ENCODE data around the gene SLC35G6.

Gene SLC35G6

GRCh38 chr17:7441266-7441665 lies 40.0 kb upstream of the SLC35G6 start:
- Histone ChIP-seq H3K27ac (ENCODE audit: low read length) (no peak overlapping the region), H3K9ac (ENCODE audit: low read length) (peak overlapping the region; percentile 85), H3K4me1 (ENCODE audit: control insufficient read depth, low read depth, low read length) (peaks cover 22% of the 10 kb centered on the region), H3K36me3 (ENCODE audit: control insufficient read depth, low read depth, low read length) (no peaks in the 10 kb centered on the region), H3K27me3 (ENCODE audit: control insufficient read depth, insufficient read depth, low read length) (peaks cover 63% of the 10 kb centered on the region), H3K9me3 (ENCODE audit: control insufficient read depth, low read depth, low read length) (no peaks in the 10 kb centered on the region), H3K4me3 (ENCODE audit: low read length) (peak overlapping the region; percentile 91)

GRCh38 chr17:7442142-7442541 lies 39.1 kb upstream of the SLC35G6 start:
- peaks cover 21% of the 10 kb centered on the region for H3K4me1 ChIP-seq (ENCODE audit: control insufficient read depth, low read depth, low read length)
- peaks cover 57% of the 10 kb centered on the region for H3K27me3 ChIP-seq (ENCODE audit: control insufficient read depth, insufficient read depth, low read length)
- H3K9me3 ChIP-seq (ENCODE audit: control insufficient read depth, low read depth, low read length): no peaks in the 10 kb centered on the region
- H3K9ac ChIP-seq (ENCODE audit: low read length): no peak overlapping the region
- no peak overlapping the region for H3K4me3 ChIP-seq (ENCODE audit: low read length)
- H3K27ac ChIP-seq (ENCODE audit: low read length): no peak overlapping the region
- H3K36me3 ChIP-seq (ENCODE audit: control insufficient read depth, low read depth, low read length): no peaks in the 10 kb centered on the region

- no peak overlapping the region for H3K27ac ChIP-seq (ENCODE audit: low read length)
- no peaks in the 10 kb centered on the region for H3K9me3 ChIP-seq (ENCODE audit: control insufficient read depth, low read depth, low read length)
- H3K9ac ChIP-seq (ENCODE audit: low read length): no peak overlapping the region
- no peaks in the 10 kb centered on the region for H3K36me3 ChIP-seq (ENCODE audit: control insufficient read depth, low read depth, low read length)
- H3K27me3 ChIP-seq (ENCODE audit: control insufficient read depth, insufficient read depth, low read length): peaks cover 41% of the 10 kb centered on the region
- H3K4me1 ChIP-seq (ENCODE audit: control insufficient read depth, low read depth, low read length): peaks cover 13% of the 10 kb centered on the region
- H3K4me3 ChIP-seq (ENCODE audit: low read length): no peak overlapping the region
Measured at GRCh38 chr17:7443499-7444485, 37.5 kb upstream of the SLC35G6 start.

- peak within 1 kb of the TSS; percentile 67 for H3K4me3 ChIP-seq (ENCODE audit: low read length)
- peaks cover 13% of the 10 kb centered on the region for H3K4me1 ChIP-seq (ENCODE audit: control insufficient read depth, low read depth, low read length)
- peaks cover 29% of the 10 kb centered on the region for H3K27me3 ChIP-seq (ENCODE audit: control insufficient read depth, insufficient read depth, low read length)
- H3K36me3 ChIP-seq (ENCODE audit: control insufficient read depth, low read depth, low read length): no peaks in the 10 kb centered on the region
- no peaks in the 10 kb centered on the region for H3K9me3 ChIP-seq (ENCODE audit: control insufficient read depth, low read depth, low read length)
- H3K27ac ChIP-seq (ENCODE audit: low read length): no peak within 1 kb of the TSS
- peak within 1 kb of the TSS; percentile 14 for H3K9ac ChIP-seq (ENCODE audit: low read length)
Measured at GRCh38 chr17:7444682-7445618, 36.3 kb upstream of the SLC35G6 start, which contains the start of gene CHRNB1. CHRNB1 (plus strand) TSS chr17:7445061; CDS start chr17:7445128, 67 bp downstream.

DNA sequence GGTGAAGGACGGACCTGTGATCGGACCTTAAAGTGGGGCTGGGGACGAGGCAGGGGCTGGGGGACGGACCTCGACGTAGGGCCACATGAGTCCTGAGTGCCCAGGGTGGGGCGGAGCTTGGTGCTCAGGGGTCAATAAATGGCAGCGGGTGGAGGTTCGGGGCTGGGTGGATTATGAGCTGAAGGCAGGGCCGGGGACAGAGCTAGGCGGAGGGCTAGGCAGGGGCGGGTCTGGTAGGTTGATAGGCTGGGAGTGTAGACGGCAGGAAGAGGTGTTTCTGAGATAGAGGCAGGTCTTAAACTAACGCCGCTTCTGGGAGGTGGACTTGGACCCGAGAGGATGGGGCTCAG lies 35.7 kb upstream of the SLC35G6 start:
- peaks cover 13% of the 10 kb centered on the region for H3K4me1 ChIP-seq (ENCODE audit: control insufficient read depth, low read depth, low read length)
- no peak overlapping the region for H3K27ac ChIP-seq (ENCODE audit: low read length)
- H3K27me3 ChIP-seq (ENCODE audit: control insufficient read depth, insufficient read depth, low read length): peaks cover 29% of the 10 kb centered on the region
- peak overlapping the region; percentile 67 for H3K4me3 ChIP-seq (ENCODE audit: low read length)
- H3K36me3 ChIP-seq (ENCODE audit: control insufficient read depth, low read depth, low read length): no peaks in the 10 kb centered on the region
- H3K9me3 ChIP-seq (ENCODE audit: control insufficient read depth, low read depth, low read length): no peaks in the 10 kb centered on the region
- peak overlapping the region; percentile 14 for H3K9ac ChIP-seq (ENCODE audit: low read length)

DNA sequence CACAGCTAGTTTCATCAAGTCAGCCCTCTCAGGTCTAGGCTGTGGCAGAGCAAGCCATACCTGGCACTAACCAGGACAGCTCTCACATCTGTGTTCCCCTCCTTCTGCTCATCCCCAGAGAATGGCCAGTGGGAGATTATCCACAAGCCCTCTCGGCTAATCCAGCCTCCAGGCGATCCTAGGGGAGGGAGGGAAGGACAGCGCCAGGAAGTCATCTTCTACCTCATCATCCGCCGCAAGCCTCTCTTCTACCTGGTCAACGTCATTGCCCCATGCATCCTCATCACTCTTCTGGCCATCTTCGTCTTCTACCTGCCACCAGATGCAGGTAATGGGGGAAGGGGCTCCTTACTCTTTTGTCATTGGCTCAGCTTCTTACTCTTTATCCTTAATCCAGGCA lies 32.8 kb upstream of the SLC35G6 start:
- H3K9ac ChIP-seq (ENCODE audit: low read length): no peak overlapping the region
- no peak overlapping the region for H3K4me3 ChIP-seq (ENCODE audit: low read length)
- peaks cover 8% of the 10 kb centered on the region for H3K27me3 ChIP-seq (ENCODE audit: control insufficient read depth, insufficient read depth, low read length)

GRCh38 chr17:7459961-7460545 lies 21.2 kb upstream of the SLC35G6 start:
- Histone ChIP-seq H3K27ac (ENCODE audit: low read length) (no peak overlapping the region), H3K27me3 (ENCODE audit: control insufficient read depth, insufficient read depth, low read length) (no peaks in the 10 kb centered on the region), H3K4me3 (ENCODE audit: low read length) (no peak overlapping the region), H3K4me1 (ENCODE audit: control insufficient read depth, low read depth, low read length) (peaks cover 6% of the 10 kb centered on the region), H3K36me3 (ENCODE audit: control insufficient read depth, low read depth, low read length) (no peaks in the 10 kb centered on the region), H3K9ac (ENCODE audit: low read length) (no peak overlapping the region), H3K9me3 (ENCODE audit: control insufficient read depth, low read depth, low read length) (no peaks in the 10 kb centered on the region)

More for the DNA sequence above, 32.8 kb upstream of the SLC35G6 start:
- H3K9me3 ChIP-seq (ENCODE audit: control insufficient read depth, low read depth, low read length): no peaks in the 10 kb centered on the region
- H3K4me1 ChIP-seq (ENCODE audit: control insufficient read depth, low read depth, low read length): peaks cover 5% of the 10 kb centered on the region
- H3K27ac ChIP-seq (ENCODE audit: low read length): no peak overlapping the region
- no peaks in the 10 kb centered on the region for H3K36me3 ChIP-seq (ENCODE audit: control insufficient read depth, low read depth, low read length)

DNA sequence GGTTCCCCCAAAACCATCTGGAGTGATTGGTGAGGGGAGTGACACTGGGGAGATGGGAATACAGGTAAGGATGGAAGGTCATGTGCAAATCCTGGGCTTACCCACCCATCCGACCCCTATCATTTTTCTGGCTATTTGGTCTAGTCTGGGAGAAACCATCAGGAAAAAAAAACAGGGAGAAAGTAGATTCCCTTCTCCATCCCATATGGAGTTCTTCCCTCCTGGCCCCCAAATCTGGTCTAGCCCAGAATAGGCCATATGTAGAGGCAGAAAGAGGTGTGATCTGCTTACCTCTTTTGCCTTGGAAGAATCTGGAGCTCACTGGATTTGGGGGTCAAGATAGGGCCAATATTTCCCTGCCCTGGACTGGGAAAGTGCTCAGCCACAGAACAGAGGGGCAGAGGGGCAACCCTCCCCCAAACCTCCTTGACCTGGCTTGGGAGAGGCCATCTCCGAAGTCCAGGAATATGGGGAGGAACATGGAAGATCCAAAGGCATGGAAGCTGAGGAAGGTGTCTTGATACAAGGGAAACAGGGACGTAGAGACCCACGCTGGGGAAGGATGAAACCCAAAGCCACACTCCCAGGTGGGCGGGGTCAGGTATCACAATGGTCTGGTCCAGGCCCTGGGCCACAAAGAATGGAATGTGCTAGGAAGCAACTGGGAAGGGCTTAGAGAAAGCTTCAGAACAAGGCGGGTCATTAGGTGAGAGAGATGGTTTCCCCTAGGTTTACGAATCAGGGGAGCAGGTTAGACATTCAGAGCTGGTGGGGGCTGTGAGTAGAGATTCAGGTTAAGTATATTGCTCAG lies 20.2 kb upstream of the SLC35G6 start:
- H3K9ac ChIP-seq (ENCODE audit: low read length): no peak overlapping the region
- H3K27ac ChIP-seq (ENCODE audit: low read length): no peak overlapping the region
- H3K4me1 ChIP-seq (ENCODE audit: control insufficient read depth, low read depth, low read length): peaks cover 6% of the 10 kb centered on the region
- no peaks in the 10 kb centered on the region for H3K9me3 ChIP-seq (ENCODE audit: control insufficient read depth, low read depth, low read length)
- H3K4me3 ChIP-seq (ENCODE audit: low read length): no peak overlapping the region
- no peaks in the 10 kb centered on the region for H3K27me3 ChIP-seq (ENCODE audit: control insufficient read depth, insufficient read depth, low read length)
- H3K36me3 ChIP-seq (ENCODE audit: control insufficient read depth, low read depth, low read length): no peaks in the 10 kb centered on the region

DNA sequence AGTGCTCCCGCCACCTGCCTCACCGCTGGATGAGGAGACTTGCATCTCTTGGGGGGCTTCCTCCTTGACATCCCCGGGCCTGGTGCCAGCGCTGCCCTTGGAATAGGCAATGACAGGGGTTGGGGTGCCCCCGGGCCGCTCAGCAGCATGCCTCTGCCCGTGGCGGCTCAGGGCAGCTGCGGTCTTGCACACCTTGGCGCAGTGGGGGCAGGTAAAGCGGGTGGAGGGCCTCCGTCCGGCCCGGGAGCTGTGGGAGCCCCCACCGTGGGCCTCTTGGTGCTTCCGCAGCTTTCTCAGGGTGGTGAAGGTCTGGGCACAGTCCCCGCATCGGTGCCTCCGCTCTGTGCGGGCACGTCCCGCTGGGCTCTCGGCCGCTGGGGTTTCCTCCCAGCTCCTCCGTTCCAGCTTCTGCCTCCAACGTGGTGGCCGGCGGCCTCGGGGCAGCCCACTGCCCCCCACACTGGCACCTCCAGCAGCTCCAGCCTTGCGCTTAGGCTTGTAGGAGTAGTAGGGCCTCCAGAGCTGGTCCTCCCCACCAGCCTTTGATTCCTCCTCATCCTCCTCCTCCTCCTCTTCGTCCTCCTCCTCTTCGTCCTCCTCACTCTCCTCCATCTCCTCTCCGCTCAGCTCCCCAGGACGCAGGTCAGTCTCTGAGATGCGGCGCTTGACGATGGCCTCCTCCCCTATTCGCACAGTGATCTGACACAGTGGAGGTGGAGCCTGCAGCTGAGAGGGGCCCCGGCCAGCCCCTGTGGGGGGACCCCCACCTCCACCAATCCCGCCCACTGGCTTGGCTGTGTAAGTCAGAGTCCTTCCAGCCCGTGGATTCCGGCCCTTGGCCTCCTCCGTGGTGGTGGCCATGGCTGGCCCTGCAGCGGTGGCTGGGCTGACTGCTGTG lies 18.5 kb upstream of the SLC35G6 start:
- no peaks in the 10 kb centered on the region for H3K9me3 ChIP-seq (ENCODE audit: control insufficient read depth, low read depth, low read length)
- no peaks in the 10 kb centered on the region for H3K36me3 ChIP-seq (ENCODE audit: control insufficient read depth, low read depth, low read length)
- no peaks in the 10 kb centered on the region for H3K27me3 ChIP-seq (ENCODE audit: control insufficient read depth, insufficient read depth, low read length)
- no peak overlapping the region for H3K4me3 ChIP-seq (ENCODE audit: low read length)
- H3K4me1 ChIP-seq (ENCODE audit: control insufficient read depth, low read depth, low read length): peaks cover 6% of the 10 kb centered on the region
- no peak overlapping the region for H3K9ac ChIP-seq (ENCODE audit: low read length)
- H3K27ac ChIP-seq (ENCODE audit: low read length): no peak overlapping the region

GRCh38 chr17:7463372-7463846 lies 17.8 kb upstream of the SLC35G6 start:
- no peaks in the 10 kb centered on the region for H3K9me3 ChIP-seq (ENCODE audit: control insufficient read depth, low read depth, low read length)
- H3K4me1 ChIP-seq (ENCODE audit: control insufficient read depth, low read depth, low read length): peaks cover 6% of the 10 kb centered on the region
- no peaks in the 10 kb centered on the region for H3K36me3 ChIP-seq (ENCODE audit: control insufficient read depth, low read depth, low read length)
- no peak overlapping the region for H3K27ac ChIP-seq (ENCODE audit: low read length)
- H3K27me3 ChIP-seq (ENCODE audit: control insufficient read depth, insufficient read depth, low read length): no peaks in the 10 kb centered on the region
- no peak overlapping the region for H3K4me3 ChIP-seq (ENCODE audit: low read length)
- H3K9ac ChIP-seq (ENCODE audit: low read length): no peak overlapping the region

Data from iPS-18a (cell line).